ENCODE measurements around the gene SH2D7. TPM values are rescaled to one million over a fixed set of nuclear protein-coding genes. Genes with fewer than 3 reads are reported as not detected.

The SH2D7 gene
- total and polyA plus RNA-seq, 2 experiments from 2014 or later: 0.31 TPM; not detected in 1

- TF ChIP-seq ZNF331 (CRISPR knock-in tag; IDR thresholded peaks at IDR 0.05; ENCODE audit: low read depth) (no peak), CTCF (conservative IDR thresholded peaks at IDR 0.05; ENCODE audit: low read depth in 2 of 2) (no peak), ETS1 (IDR thresholded peaks at IDR 0.05) (no peak)
Observed at GRCh38 chr15:78088773-78089080, 3.6 kb upstream of the SH2D7 start (continued).

- H3K36me3 ChIP-seq (ENCODE audit: insufficient read depth): no peaks in the 10 kb centered on the region
- ATAC-seq (no peak), DNase-seq (ENCODE audit: low spot score) (no peak)
- no peaks in the 10 kb centered on the region for H3K36me3 Mint-ChIP-seq (ENCODE audit: low read depth)
- H3K79me2 ChIP-seq (replicated peaks; ENCODE audit: insufficient read depth): no peaks in the 10 kb centered on the region
- no peak overlapping the region for H3K4me3 ChIP-seq
- H3K4me1 ChIP-seq (ENCODE audit: insufficient read depth): no peaks in the 10 kb centered on the region
- no peak overlapping the region for H2AFZ ChIP-seq
- no peaks in the 10 kb centered on the region for H3F3A ChIP-seq (replicated peaks; ENCODE audit: low read depth)
- no peaks in the 10 kb centered on the region for H3K9me2 ChIP-seq (ENCODE audit: insufficient read depth)
- no peak overlapping the region for H3K27ac Mint-ChIP-seq
- peaks cover 6% of the 10 kb centered on the region for H3K27me3 Mint-ChIP-seq (ENCODE audit: insufficient read depth, low read depth, poor library complexity)
- no peaks in the 10 kb centered on the region; the same call in 2 of the 3 replicates for H3K9me3 Mint-ChIP-seq
- H4K20me1 ChIP-seq (replicated peaks; ENCODE audit: insufficient read depth): no peaks in the 10 kb centered on the region
- no peaks in the 10 kb centered on the region for H3K27me3 ChIP-seq (ENCODE audit: insufficient read depth)
- TF ChIP-seq POLR2AphosphoS5 (IDR thresholded peaks at IDR 0.05; ENCODE audit: low read depth): no peak
- H3K4me2 ChIP-seq: no peak overlapping the region
- peaks cover 4% of the 10 kb centered on the region; the same call in 2 of the 3 replicates for H3K4me1 Mint-ChIP-seq
- H3K4me3 Mint-ChIP-seq: no peak overlapping the region
- no peak overlapping the region for H3K27ac ChIP-seq (ENCODE audit: low read depth)
Observed at GRCh38 chr15:78090422-78091063, 1.8 kb upstream of the SH2D7 start.

- H3K4me1 Mint-ChIP-seq: peaks cover 4% of the 10 kb centered on the region; the same call in 2 of the 3 replicates
- no peak overlapping the region for H3K27ac ChIP-seq (ENCODE audit: low read depth)
- TF ChIP-seq POLR2AphosphoS5 (IDR thresholded peaks at IDR 0.05; ENCODE audit: low read depth): no peak
- TF ChIP-seq NANOG (IDR thresholded peaks at IDR 0.05; ENCODE audit: borderline replicate concordance): no peak
- no peak for TF ChIP-seq EZH2 (IDR thresholded peaks at IDR 0.05; ENCODE audit: low read depth, unreplicated experiment)
- TF ChIP-seq ZNF114 (CRISPR knock-in tag; IDR thresholded peaks at IDR 0.05): no peak
- TF ChIP-seq REST (IDR thresholded peaks at IDR 0.05; ENCODE audit: unreplicated experiment): no peak
Observed at GRCh38 chr15:78093242-78094020, 1.1 kb downstream of the SH2D7 start.

More at GRCh38 chr15:78093242-78094020, 1.1 kb downstream of the SH2D7 start:
- Histone ChIP-seq H3K4me2 (no peak overlapping the region), H4K20me1 (replicated peaks; ENCODE audit: insufficient read depth) (no peaks in the 10 kb centered on the region), H3F3A (replicated peaks; ENCODE audit: low read depth) (no peaks in the 10 kb centered on the region), H2AFZ (no peak overlapping the region), H3K36me3 (ENCODE audit: insufficient read depth) (no peaks in the 10 kb centered on the region), H3K9me2 (ENCODE audit: insufficient read depth) (no peaks in the 10 kb centered on the region), H3K4me3 (no peak overlapping the region), H3K27me3 (ENCODE audit: insufficient read depth) (no peaks in the 10 kb centered on the region), H3K79me2 (replicated peaks; ENCODE audit: insufficient read depth) (no peaks in the 10 kb centered on the region), H3K4me1 (ENCODE audit: insufficient read depth) (no peaks in the 10 kb centered on the region)
- H3K27me3 Mint-ChIP-seq (ENCODE audit: insufficient read depth, low read depth, poor library complexity): peaks cover 4% of the 10 kb centered on the region
- H3K36me3 Mint-ChIP-seq (ENCODE audit: low read depth): no peaks in the 10 kb centered on the region
- ATAC-seq (no peak), DNase-seq (ENCODE audit: low spot score) (no peak)
- no peak overlapping the region for H3K4me3 Mint-ChIP-seq
- no peak overlapping the region for H3K27ac Mint-ChIP-seq
- H3K9me3 Mint-ChIP-seq: no peaks in the 10 kb centered on the region; the same call in 2 of the 3 replicates
